ENCODE measurements around the gene GPR17. TPM values are rescaled to one million over a fixed set of nuclear protein-coding genes. Genes with fewer than 3 reads are reported as not detected.

GPR17 gene
- polyA plus RNA-seq, 1 donor (not counting 4 experiments of a cell fraction or from before 2014, with no cell fraction given) = not detected

DNA sequence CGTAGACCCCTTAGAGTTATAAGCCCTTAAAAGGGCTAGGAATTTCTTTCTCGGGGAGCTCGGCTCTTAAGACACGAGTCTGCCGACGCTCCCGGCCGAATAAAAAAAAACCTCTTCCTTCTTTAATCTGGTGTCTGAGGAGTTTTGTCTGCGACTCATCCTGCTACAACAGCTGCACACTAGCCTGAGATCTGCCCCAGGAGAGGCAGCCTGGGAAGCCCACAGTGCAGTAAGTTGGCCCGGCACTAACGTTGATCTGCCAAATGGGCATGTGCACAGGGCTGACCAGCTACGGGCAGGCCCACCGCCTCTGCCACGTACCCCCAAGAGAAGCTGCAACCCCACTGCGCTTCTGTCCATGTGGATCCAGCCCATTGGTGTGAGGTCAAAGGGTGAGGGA lies 37.8 kb downstream of the GPR17 start:
- Histone ChIP-seq H3K36me3 (ENCODE audit: control insufficient read depth in 2 of 2, extremely low read depth in 1 of 2, insufficient read depth in 2 of 2, low read length in 2 of 2) (no peaks in the 10 kb centered on the region), H3K9me1 (ENCODE audit: control insufficient read depth, extremely low read depth, insufficient read depth, low read length) (no peaks in the 10 kb centered on the region), H3K9ac (ENCODE audit: control insufficient read depth, extremely low read depth, insufficient read depth, low read length) (no peak overlapping the region), H3K9me3 (ENCODE audit: control insufficient read depth, low read depth, low read length) (peaks cover under 1% of the 10 kb centered on the region), H3K79me2 (ENCODE audit: control insufficient read depth, insufficient read depth, low read length) (no peaks in the 10 kb centered on the region), H2AFZ (ENCODE audit: control insufficient read depth, low read length) (no peak overlapping the region), H3K4me2 (ENCODE audit: control insufficient read depth, extremely low read depth, insufficient read depth, low read depth, low read length) (no peak overlapping the region), H3K4me3 (ENCODE audit: control insufficient read depth in 2 of 3, extremely low read depth in 1 of 3, insufficient read depth in 2 of 3, low read depth in 1 of 3, low read length in 3 of 3) (no peak overlapping the region), H4K20me1 (ENCODE audit: control insufficient read depth, extremely low read depth, insufficient read depth, low read length) (no peaks in the 10 kb centered on the region), H3K27me3 (ENCODE audit: control insufficient read depth, extremely low read depth, insufficient read depth, low read length) (peaks cover 13% of the 10 kb centered on the region), H3K27ac (ENCODE audit: control insufficient read depth, insufficient read depth, low read length) (no peak overlapping the region), H3K4me1 (ENCODE audit: control insufficient read depth, extremely low read depth, insufficient read depth, low read length) (no peaks in the 10 kb centered on the region)
- FAIRE-seq = no peak
- no peak for TF ChIP-seq EZH2 (IDR thresholded peaks at IDR 0.05; ENCODE audit: low read length)
- TF ChIP-seq, protein P1, sequence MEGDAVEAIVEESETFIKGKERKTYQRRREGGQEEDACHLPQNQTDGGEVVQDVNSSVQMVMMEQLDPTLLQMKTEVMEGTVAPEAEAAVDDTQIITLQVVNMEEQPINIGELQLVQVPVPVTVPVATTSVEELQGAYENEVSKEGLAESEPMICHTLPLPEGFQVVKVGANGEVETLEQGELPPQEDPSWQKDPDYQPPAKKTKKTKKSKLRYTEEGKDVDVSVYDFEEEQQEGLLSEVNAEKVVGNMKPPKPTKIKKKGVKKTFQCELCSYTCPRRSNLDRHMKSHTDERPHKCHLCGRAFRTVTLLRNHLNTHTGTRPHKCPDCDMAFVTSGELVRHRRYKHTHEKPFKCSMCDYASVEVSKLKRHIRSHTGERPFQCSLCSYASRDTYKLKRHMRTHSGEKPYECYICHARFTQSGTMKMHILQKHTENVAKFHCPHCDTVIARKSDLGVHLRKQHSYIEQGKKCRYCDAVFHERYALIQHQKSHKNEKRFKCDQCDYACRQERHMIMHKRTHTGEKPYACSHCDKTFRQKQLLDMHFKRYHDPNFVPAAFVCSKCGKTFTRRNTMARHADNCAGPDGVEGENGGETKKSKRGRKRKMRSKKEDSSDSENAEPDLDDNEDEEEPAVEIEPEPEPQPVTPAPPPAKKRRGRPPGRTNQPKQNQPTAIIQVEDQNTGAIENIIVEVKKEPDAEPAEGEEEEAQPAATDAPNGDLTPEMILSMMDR (optimal IDR thresholded peaks at IDR 0.05 in 1 of 3, IDR thresholded peaks at IDR 0.05 in 1 of 3, conservative IDR thresholded peaks at IDR 0.05 in 1 of 3; ENCODE audit: extremely low read depth in 1 of 3, insufficient read depth in 2 of 3, low read length in 3 of 3) = no peak
- DNase-seq (ENCODE audit: low read depth, low spot score) = no peak
- dilution Hi-C loops (cut with MboI; ENCODE audit: extremely low pct_ligation_motif_present, low sequenced_read_pairs) = loop anchor here (25.0 kb wide), 1 partner anchor 96 kb away; no protein-coding TSS in a partner anchor

DNA sequence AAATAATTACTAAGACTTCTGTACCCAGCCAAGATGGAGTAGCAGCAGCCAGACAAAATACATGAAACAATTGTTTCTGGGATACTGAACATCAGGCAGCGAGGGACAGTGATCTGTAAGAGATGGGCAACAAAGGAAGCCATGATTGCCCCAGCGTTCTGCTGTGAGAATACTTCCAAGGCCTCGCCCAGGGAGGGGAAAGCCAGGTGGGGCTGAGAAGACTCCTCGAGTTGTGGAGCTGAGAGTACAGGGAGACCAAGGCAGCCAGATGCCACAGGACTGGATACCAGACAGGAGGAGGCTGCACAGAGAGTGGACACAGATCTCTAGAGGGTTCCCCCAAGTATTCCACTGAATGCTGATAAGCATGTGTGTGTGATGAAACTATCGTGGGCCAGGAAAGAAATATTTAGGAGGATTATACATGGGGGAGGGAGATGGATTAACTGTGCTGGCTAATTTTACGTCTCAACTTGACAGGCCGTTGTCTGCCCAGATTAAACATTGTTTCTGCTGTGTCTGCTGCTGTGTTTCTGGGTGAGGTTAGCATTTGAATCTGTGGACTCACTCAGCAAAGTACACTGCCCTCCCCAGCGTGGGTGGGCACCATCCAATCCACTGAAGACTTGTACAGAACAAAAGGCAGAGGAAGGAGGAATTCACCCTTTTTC lies 39.6 kb downstream of the GPR17 start:
- Histone ChIP-seq H4K20me1 (ENCODE audit: control insufficient read depth, extremely low read depth, insufficient read depth, low read length) (no peaks in the 10 kb centered on the region), H3K4me1 (ENCODE audit: control insufficient read depth, extremely low read depth, insufficient read depth, low read length) (no peaks in the 10 kb centered on the region), H3K27me3 (ENCODE audit: control insufficient read depth, extremely low read depth, insufficient read depth, low read length) (peaks cover 4% of the 10 kb centered on the region), H3K9ac (ENCODE audit: control insufficient read depth, extremely low read depth, insufficient read depth, low read length) (no peak overlapping the region), H2AFZ (ENCODE audit: control insufficient read depth, low read length) (no peak overlapping the region), H3K9me3 (ENCODE audit: control insufficient read depth, low read depth, low read length) (peaks cover 6% of the 10 kb centered on the region), H3K79me2 (ENCODE audit: control insufficient read depth, insufficient read depth, low read length) (no peaks in the 10 kb centered on the region), H3K9me1 (ENCODE audit: control insufficient read depth, extremely low read depth, insufficient read depth, low read length) (no peaks in the 10 kb centered on the region), H3K27ac (ENCODE audit: control insufficient read depth, insufficient read depth, low read length) (no peak overlapping the region), H3K4me3 (ENCODE audit: control insufficient read depth in 2 of 3, extremely low read depth in 1 of 3, insufficient read depth in 2 of 3, low read depth in 1 of 3, low read length in 3 of 3) (no peak overlapping the region), H3K4me2 (ENCODE audit: control insufficient read depth, extremely low read depth, insufficient read depth, low read depth, low read length) (no peak overlapping the region), H3K36me3 (ENCODE audit: control insufficient read depth in 2 of 2, extremely low read depth in 1 of 2, insufficient read depth in 2 of 2, low read length in 2 of 2) (no peaks in the 10 kb centered on the region)
- DNase-seq (ENCODE audit: low read depth, low spot score) (no peak), FAIRE-seq (no peak)
- TF ChIP-seq, protein P1 (optimal IDR thresholded peaks at IDR 0.05 in 1 of 3, IDR thresholded peaks at IDR 0.05 in 1 of 3, conservative IDR thresholded peaks at IDR 0.05 in 1 of 3; ENCODE audit: extremely low read depth in 1 of 3, insufficient read depth in 2 of 3, low read length in 3 of 3) = no peak
- TF ChIP-seq EZH2 (IDR thresholded peaks at IDR 0.05; ENCODE audit: low read length) = no peak
- dilution Hi-C loops (cut with MboI; ENCODE audit: extremely low pct_ligation_motif_present, low sequenced_read_pairs) = loop anchor here (25.0 kb wide), 1 partner anchor 98 kb away; no protein-coding TSS in a partner anchor

Data from keratinocyte (primary cell).